Measurements from ENCODE around the gene SCTR. TPM values are rescaled to one million over a fixed set of nuclear protein-coding genes. Genes with fewer than 3 reads are reported as not detected.

The SCTR gene
- total and polyA plus RNA-seq, 2 of the 8 experiments (the other 6 are each of a cell fraction or from before 2014, with no cell fraction given) = 0.15 TPM; not detected in 1

DNA sequence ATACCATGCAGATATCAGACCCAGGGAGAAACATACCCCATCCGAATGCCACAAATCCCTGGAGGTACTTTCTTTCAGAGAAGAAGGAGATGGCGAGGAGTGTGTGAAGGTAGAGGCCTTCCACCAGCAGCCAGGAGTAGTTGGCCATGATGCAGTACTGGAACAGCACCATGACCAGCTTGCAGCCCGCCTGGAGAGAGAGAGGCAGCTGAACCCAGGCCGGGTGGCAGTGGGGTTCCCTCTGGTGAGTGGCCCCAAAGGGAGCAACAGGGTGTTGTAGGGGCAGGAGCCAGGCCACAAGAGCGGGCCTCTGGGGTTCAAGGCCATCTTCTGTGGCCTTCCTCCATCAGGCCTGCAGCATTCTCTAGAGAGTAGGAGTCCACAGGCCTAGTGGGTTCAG lies 62.5 kb downstream of the SCTR start:
- no peaks in the 10 kb centered on the region; a peak in 1 of 7 replicates for H3K27me3 ChIP-seq (replicated peaks in 1 of 4; ENCODE audit: control insufficient read depth in 3 of 4, extremely low read depth in 1 of 4, insufficient read depth in 3 of 4, low read length in 3 of 4)
- no peak overlapping the region for H2BK15ac ChIP-seq (ENCODE audit: low read length)
- no peaks in the 10 kb centered on the region for H4K20me1 ChIP-seq (replicated peaks in 1 of 2; ENCODE audit: control insufficient read depth in 1 of 2, insufficient read depth in 2 of 2, low read length in 2 of 2)
- H3K23me2 ChIP-seq (ENCODE audit: low read depth, low read length) = peaks cover 2% of the 10 kb centered on the region; the same call in 1 of the 2 replicates
- H3K23ac ChIP-seq (ENCODE audit: insufficient read length) = no peak overlapping the region
- no peak overlapping the region for H2BK20ac ChIP-seq (ENCODE audit: low read length)
- ChIA-PET POLR2A (ENCODE audit: partially characterized antibody) (no interaction called here), CTCF (ENCODE audit: partially characterized antibody) (interaction anchor here (0.8 to 9.6 kb wide), 5 partner anchors 13 to 199 kb away, joined by 3 to 90 read pairs (median 5); no protein-coding TSS in a partner anchor)
- no peak overlapping the region for H2AFZ ChIP-seq (ENCODE audit: low read length)
- no peak overlapping the region for H3K4me2 ChIP-seq (ENCODE audit: insufficient read depth in 1 of 2, low read depth in 2 of 2, low read length in 2 of 2)
- no peak for TF ChIP-seq CEBPB (IDR thresholded peaks at IDR 0.05; ENCODE audit: low read depth, low read length)
- TF ChIP-seq FOSL1 (IDR thresholded peaks at IDR 0.05; ENCODE audit: insufficient read depth, low read depth, low read length) = no peak
- no peak for TF ChIP-seq EZH2 (IDR thresholded peaks at IDR 0.05; ENCODE audit: low read depth, low read length, severe bottlenecking)
- no peak for TF ChIP-seq NANOG (IDR thresholded peaks at IDR 0.05; ENCODE audit: insufficient read depth, low read depth, low read length, poor library complexity, severe bottlenecking)
- no peak for TF ChIP-seq EP300 (IDR thresholded peaks at IDR 0.05; ENCODE audit: borderline replicate concordance in 1 of 2, low read depth in 2 of 2, low read length in 2 of 2)
- no peak for TF ChIP-seq NRF1 (IDR thresholded peaks at IDR 0.05; ENCODE audit: low read depth, low read length)
- H3K36me3 ChIP-seq (ENCODE audit: control insufficient read depth in 2 of 4, insufficient read depth in 4 of 4, low read length in 3 of 4) = no peaks in the 10 kb centered on the region
- H3K9ac ChIP-seq (replicated peaks in 1 of 4; ENCODE audit: extremely low read depth in 1 of 4, low read depth in 3 of 4, low read length in 3 of 4) = no peak overlapping the region
- no peak overlapping the region for H2BK5ac ChIP-seq (ENCODE audit: low read depth, low read length)
- no peak overlapping the region for H2BK120ac ChIP-seq (replicated peaks; ENCODE audit: low read depth, low read length)
- H2BK12ac ChIP-seq (ENCODE audit: low read depth, low read length) = no peak overlapping the region
- no peak overlapping the region for H3K4me3 ChIP-seq (ENCODE audit: extremely low read depth in 1 of 4, insufficient read depth in 2 of 4, low read depth in 3 of 4, low read length in 4 of 4)
- H2AK5ac ChIP-seq (ENCODE audit: low read depth, low read length) = no peak overlapping the region
- H3K27ac ChIP-seq (ENCODE audit: low read depth, low read length) = no peak overlapping the region
- H3K18ac ChIP-seq (ENCODE audit: extremely low read depth, low read length) = no peak overlapping the region
- no peaks in the 10 kb centered on the region for H3K79me1 ChIP-seq (ENCODE audit: low read depth, low read length)
- no peak overlapping the region for H3K56ac ChIP-seq (replicated peaks; ENCODE audit: insufficient read length, low read depth, low read length)
- H4K8ac ChIP-seq (ENCODE audit: extremely low read depth, insufficient read depth, low read length) = no peak overlapping the region
- no peak overlapping the region for H3K4ac ChIP-seq (replicated peaks; ENCODE audit: insufficient read length, low read depth, low read length)
- no peaks in the 10 kb centered on the region for H3K4me1 ChIP-seq (replicated peaks in 1 of 4; ENCODE audit: control insufficient read depth in 3 of 4, insufficient read depth in 4 of 4, low read length in 3 of 4)
- no peak for DNase-seq (ENCODE audit: low read depth in 1 of 2, low spot score in 2 of 2)
- H3K79me2 ChIP-seq (ENCODE audit: control insufficient read depth in 1 of 2, insufficient read depth in 2 of 2, low read length in 2 of 2) = no peaks in the 10 kb centered on the region
- no peak overlapping the region for H4K91ac ChIP-seq (replicated peaks; ENCODE audit: insufficient read length, low read length)
- H3K14ac ChIP-seq (ENCODE audit: insufficient read length) = no peak overlapping the region
- 88% methylated on average over 5 of the region's 5 CpGs; no CpG with 5 or more reads in 1 of the 2 experiments for WGBS, 2 experiments (ENCODE audit: extremely low coverage in 1 of 2, insufficient coverage in 1 of 2, insufficient read length in 1 of 2, insufficient replicate concordance in 2 of 2, low coverage in 1 of 2, low lambda C conversion rate in 2 of 2, missing lambda C conversion rate in 1 of 2)
- no peak overlapping the region for H4K5ac ChIP-seq (ENCODE audit: insufficient read length, low read depth, low read length)
- no peak for FAIRE-seq
- H3K9me3 ChIP-seq (ENCODE audit: insufficient read depth in 2 of 2, low read depth in 1 of 2, low read length in 1 of 2) = no peaks in the 10 kb centered on the region

Measured in H1 (cell line).